MM.1S (cell line): ENCODE data around the gene ZDHHC7.

Source experiments
- DNase-seq: peaks from one replicate; pipeline ENCODE4 v3.0.0-alpha.2; 2015
- H2AFZ ChIP-seq: fragments of 300-600 bp; sonication (generic); 2 replicates; pipeline ENCODE4 v1.6.0; 2016; ENCODE audit warnings: antibody characterized with exemption, low read length
- H3F3A ChIP-seq: fragments of 300-600 bp; sonication (generic); 2 replicates; pipeline ENCODE4 v1.6.1; 2016; ENCODE audit warnings: mild to moderate bottlenecking, antibody characterized with exemption, low read length, moderate library complexity, mixed read lengths; ENCODE audit not compliant: insufficient read depth
- H3K27ac ChIP-seq: fragments of 300-600 bp; sonication (generic); 2 replicates; pipeline ENCODE4 v1.5.1; 2016; ENCODE audit warnings: mild to moderate bottlenecking, low read length
- H3K27me3 ChIP-seq: fragments of 300-600 bp; sonication (generic); replicated peaks from 2 replicates; pipeline ENCODE4 v1.6.0; 2016; ENCODE audit warnings: low read length; ENCODE audit not compliant: insufficient read depth
- H3K36me3 ChIP-seq: fragments of 300-600 bp; sonication (generic); replicated peaks from 2 replicates; pipeline ENCODE4 v1.6.1; 2016; ENCODE audit warnings: mild to moderate bottlenecking, low read length, mixed read lengths; ENCODE audit not compliant: insufficient read depth
- H3K4me1 ChIP-seq: fragments of 300-600 bp; sonication (generic); 2 replicates; pipeline ENCODE4 v1.6.1; 2016; ENCODE audit warnings: low read length, mixed read lengths
- H3K4me2 ChIP-seq: fragments of 300-600 bp; sonication (generic); 2 replicates; pipeline ENCODE4 v1.6.0; 2016; ENCODE audit warnings: low read depth, low read length
- H3K4me3 ChIP-seq: fragments of 300-600 bp; sonication (generic); 2 replicates; pipeline ENCODE4 v1.5.1; 2016; ENCODE audit warnings: low read length, mixed read lengths
- H3K79me2 ChIP-seq: fragments of 300-600 bp; sonication (generic); 2 replicates; pipeline ENCODE4 v1.6.1; 2016; ENCODE audit warnings: mixed run types, low read length, mixed read lengths
- H3K9ac ChIP-seq: fragments of 300-600 bp; sonication (generic); 2 replicates; pipeline ENCODE4 v1.6.1; 2016; ENCODE audit warnings: low read length, mixed read lengths
- H3K9me2 ChIP-seq: fragments of 300-600 bp; sonication (generic); replicated peaks from 2 replicates; pipeline ENCODE4 v1.6.1; 2016; ENCODE audit warnings: mild to moderate bottlenecking, low read length, mixed read lengths; ENCODE audit not compliant: insufficient read depth
- H3K9me3 ChIP-seq: fragments of 300-600 bp; sonication (generic); replicated peaks from 2 replicates; pipeline ENCODE4 v1.6.1; 2016; ENCODE audit warnings: mild to moderate bottlenecking, low read length, mixed read lengths; ENCODE audit not compliant: insufficient read depth
- H4K20me1 ChIP-seq: fragments of 300-600 bp; sonication (generic); 2 replicates; pipeline ENCODE4 v1.6.1; 2016; ENCODE audit warnings: mild to moderate bottlenecking, low read length, moderate library complexity, mixed read lengths; ENCODE audit not compliant: insufficient read depth
- CTCF ChIP-seq: fragments of 300-600 bp; sonication (generic); IDR thresholded peaks from 2 replicates; pipeline ENCODE4 v1.5.1; 2016; ENCODE audit warnings: antibody characterized with exemption, low read length, mixed read lengths
- EZH2 ChIP-seq: fragments of 300-600 bp; sonication (generic); optimal IDR thresholded peaks from 2 replicates; pipeline ENCODE3; 2017; ENCODE audit warnings: low read depth, mild to moderate bottlenecking, antibody characterized with exemption, low read length, mixed read lengths
- EZH2phosphoT487 ChIP-seq: fragments of 300-600 bp; sonication (generic); IDR thresholded peaks from 2 replicates; pipeline ENCODE4 v1.6.1; 2018; ENCODE audit warnings: antibody characterized with exemption, low read length

Gene ZDHHC7

GRCh38 chr16:84926462-84926861, 84.9 kb downstream of the ZDHHC7 start:
- H3K9me2 ChIP-seq = no peaks in the 10 kb centered on the region
- peaks cover 38% of the 10 kb centered on the region for H3K27me3 ChIP-seq
- no peaks in the 10 kb centered on the region for H3K9me3 ChIP-seq
- H3K79me2 ChIP-seq = no peaks in the 10 kb centered on the region
- H3K9ac ChIP-seq = no peak overlapping the region
- H3F3A ChIP-seq = no peaks in the 10 kb centered on the region
- H4K20me1 ChIP-seq = no peaks in the 10 kb centered on the region
- no peak overlapping the region for H3K27ac ChIP-seq
- H3K36me3 ChIP-seq = no peaks in the 10 kb centered on the region
- H3K4me2 ChIP-seq = no peak overlapping the region
- H3K4me3 ChIP-seq = no peak overlapping the region
- H2AFZ ChIP-seq = no peak overlapping the region
- DNase-seq = no peak
- TF ChIP-seq EZH2phosphoT487 (no peak), EZH2 (no peak), CTCF (no peak)
- no peaks in the 10 kb centered on the region for H3K4me1 ChIP-seq

GRCh38 chr16:84925773-84926372, 85.5 kb downstream of the ZDHHC7 start:
- no peak for TF ChIP-seq CTCF
- TF ChIP-seq EZH2 = no peak
- TF ChIP-seq EZH2phosphoT487 = no peak

DNA sequence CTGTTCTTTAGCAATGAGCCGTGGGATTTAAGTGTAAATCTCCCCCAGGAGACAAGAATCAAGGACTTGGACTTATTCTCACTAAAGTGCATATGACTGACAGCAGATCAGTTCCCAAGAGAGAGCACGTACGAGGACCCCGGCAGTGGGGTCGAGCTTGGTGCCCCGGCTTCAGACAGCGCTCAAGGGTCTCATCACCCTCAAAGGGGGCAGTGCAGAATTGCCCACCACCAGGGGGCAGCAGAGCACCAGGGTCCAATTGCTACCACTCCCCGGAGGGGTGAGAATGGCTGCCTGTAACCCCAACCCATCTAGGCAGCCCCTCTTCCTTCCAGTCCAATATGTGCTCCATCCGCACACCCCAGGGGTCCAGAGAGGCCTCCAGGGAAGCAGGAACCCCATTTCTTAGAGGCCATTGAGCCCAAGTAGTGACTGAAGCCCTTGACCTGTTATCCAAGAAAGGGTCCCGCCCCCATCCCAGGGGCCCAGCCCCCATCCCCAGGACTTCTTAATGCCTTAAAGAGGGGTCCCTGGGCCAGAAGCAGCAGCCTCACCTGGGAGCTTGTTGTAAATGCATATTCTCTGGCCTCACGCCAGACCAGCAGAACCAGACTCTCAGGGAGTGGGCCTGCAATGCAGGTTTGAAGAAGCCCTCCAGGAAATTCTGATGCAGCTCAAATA, 86.1 kb downstream of the ZDHHC7 start:
- TF ChIP-seq EZH2phosphoT487 = no peak
- TF ChIP-seq CTCF = peak; percentile 55
- TF ChIP-seq EZH2 = no peak
- H3K36me3 ChIP-seq = no peaks in the 10 kb centered on the region
- H3K27me3 ChIP-seq = peaks cover 44% of the 10 kb centered on the region
- H3K4me2 ChIP-seq = no peak overlapping the region
- H3K9me3 ChIP-seq = no peaks in the 10 kb centered on the region
- no peaks in the 10 kb centered on the region for H3K79me2 ChIP-seq
- no peak overlapping the region for H3K9ac ChIP-seq
- no peak overlapping the region for H3K4me3 ChIP-seq
- no peaks in the 10 kb centered on the region for H3K9me2 ChIP-seq
- no peaks in the 10 kb centered on the region for H3F3A ChIP-seq
- no peak for DNase-seq
- H2AFZ ChIP-seq = no peak overlapping the region
- no peaks in the 10 kb centered on the region for H4K20me1 ChIP-seq
- H3K4me1 ChIP-seq = no peaks in the 10 kb centered on the region
- H3K27ac ChIP-seq = no peak overlapping the region

More at GRCh38 chr16:84925773-84926372, 85.5 kb downstream of the ZDHHC7 start:
- Histone ChIP-seq H3K9ac (no peak overlapping the region), H3F3A (no peaks in the 10 kb centered on the region), H3K4me1 (no peaks in the 10 kb centered on the region), H3K9me2 (no peaks in the 10 kb centered on the region), H3K27me3 (peaks cover 38% of the 10 kb centered on the region), H3K27ac (no peak overlapping the region), H2AFZ (no peak overlapping the region), H3K4me3 (no peak overlapping the region), H3K79me2 (no peaks in the 10 kb centered on the region), H3K36me3 (no peaks in the 10 kb centered on the region), H3K4me2 (no peak overlapping the region), H3K9me3 (no peaks in the 10 kb centered on the region), H4K20me1 (no peaks in the 10 kb centered on the region)
- no peak for DNase-seq
